Vagina (tissue), 2 donors: ENCODE results near the gene PMEL. TPM values are rescaled to one million over a fixed set of nuclear protein-coding genes. Genes with fewer than 3 reads are reported as not detected.

Experiments used
- DNase-seq, 2 donors: peaks; one replicate each; pipeline ENCODE4 v3.0.0-alpha.2; 2017; ENCODE audit errors: extremely low spot score in 2 of 2
- H3K27ac ChIP-seq: fragments of 200-600 bp; sonication (generic); one replicate; pipeline ENCODE4 v1.5.1; 2019
- H3K27me3 ChIP-seq: fragments of 200-600 bp; sonication (generic); one replicate; pipeline ENCODE4 v1.5.1; 2019
- H3K36me3 ChIP-seq, 2 donors: fragments of 200-600 bp; sonication (generic); one replicate each; pipeline ENCODE4 v1.5.1; 2017 to 2019
- H3K4me1 ChIP-seq: fragments of 200-600 bp; sonication (generic); one replicate; pipeline ENCODE4 v1.5.1; 2019
- H3K4me3 ChIP-seq, 2 donors: fragments of 200-600 bp; sonication (generic); 1 replicate in 1 of 2; 2 replicates in 1 of 2; pipeline ENCODE4 v1.5.1; 2016 to 2019
- H3K9me3 ChIP-seq: fragments of 200-600 bp; sonication (generic); one replicate; pipeline ENCODE4 v1.5.1; 2019
- POLR2A ChIP-seq, 2 donors: fragments of 450-650 bp; IDR thresholded peaks; one replicate each; pipeline ENCODE4 v1.6.1; 2017; ENCODE audit warnings: antibody characterized with exemption in 2 of 2, mild to moderate bottlenecking in 2 of 2, moderate library complexity in 2 of 2
- POLR2AphosphoS5 ChIP-seq, 2 donors: sonication (generic); formaldehyde crosslinking; IDR thresholded peaks; one replicate each; pipeline ENCODE4 v1.9.0; 2017; ENCODE audit warnings: antibody characterized with exemption in 2 of 2, mild to moderate bottlenecking in 2 of 2, low read depth in 1 of 2; ENCODE audit not compliant: insufficient read depth in 1 of 2
- intact Hi-C: fragments of 100-400 bp; cut with DNase I; formaldehyde crosslinking; loops from one replicate; pipeline ENCODE4 v1.15.1; 2023
- total RNA-seq: library from RNA; depleted of rRNA; stranded (reverse); fragments of >200 nt; gene quantifications from one replicate; pipeline ENCODE4 v1.2.3, GENCODE V29; 2016
- TF ChIP-seq, protein P1 (sequence below), 3 experiments: fragments of 450-650 bp in 2 of 3; fragments of 200-600 bp in 1 of 3; sonication (generic) in 1 of 3; IDR thresholded peaks; one replicate each; pipeline ENCODE4 v1.5.1; 2017 to 2019; ENCODE audit warnings: antibody characterized with exemption in 3 of 3, mild to moderate bottlenecking in 2 of 3, moderate library complexity in 2 of 3

The PMEL gene
- total RNA-seq, 1 donor from 2014 or later = 1.2 TPM

DNA sequence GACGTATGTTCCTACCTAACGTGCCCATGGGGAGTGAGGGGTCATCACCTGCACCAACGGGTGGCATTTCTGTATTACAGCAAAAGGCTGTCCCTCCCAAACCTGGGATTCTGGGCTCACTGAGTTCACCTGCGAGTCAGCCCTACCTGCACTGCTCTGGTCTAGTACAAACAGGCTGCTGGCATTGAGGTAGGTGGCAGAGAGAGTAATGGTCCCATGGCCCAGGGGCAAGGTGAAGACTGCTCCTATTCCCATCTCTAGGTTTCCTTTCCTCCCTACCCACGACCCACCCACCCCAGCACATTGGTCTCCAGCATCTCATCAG, 31.7 kb upstream of the PMEL start:
- DNase-seq = no peak
- TF ChIP-seq POLR2AphosphoS5 (IDR thresholded peaks at IDR 0.05; ENCODE audit: insufficient read depth in 1 of 2, low read depth in 1 of 2) (no peak), POLR2A (IDR thresholded peaks at IDR 0.05) (no peak)
- TF ChIP-seq, protein P1, sequence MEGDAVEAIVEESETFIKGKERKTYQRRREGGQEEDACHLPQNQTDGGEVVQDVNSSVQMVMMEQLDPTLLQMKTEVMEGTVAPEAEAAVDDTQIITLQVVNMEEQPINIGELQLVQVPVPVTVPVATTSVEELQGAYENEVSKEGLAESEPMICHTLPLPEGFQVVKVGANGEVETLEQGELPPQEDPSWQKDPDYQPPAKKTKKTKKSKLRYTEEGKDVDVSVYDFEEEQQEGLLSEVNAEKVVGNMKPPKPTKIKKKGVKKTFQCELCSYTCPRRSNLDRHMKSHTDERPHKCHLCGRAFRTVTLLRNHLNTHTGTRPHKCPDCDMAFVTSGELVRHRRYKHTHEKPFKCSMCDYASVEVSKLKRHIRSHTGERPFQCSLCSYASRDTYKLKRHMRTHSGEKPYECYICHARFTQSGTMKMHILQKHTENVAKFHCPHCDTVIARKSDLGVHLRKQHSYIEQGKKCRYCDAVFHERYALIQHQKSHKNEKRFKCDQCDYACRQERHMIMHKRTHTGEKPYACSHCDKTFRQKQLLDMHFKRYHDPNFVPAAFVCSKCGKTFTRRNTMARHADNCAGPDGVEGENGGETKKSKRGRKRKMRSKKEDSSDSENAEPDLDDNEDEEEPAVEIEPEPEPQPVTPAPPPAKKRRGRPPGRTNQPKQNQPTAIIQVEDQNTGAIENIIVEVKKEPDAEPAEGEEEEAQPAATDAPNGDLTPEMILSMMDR (IDR thresholded peaks at IDR 0.05) = no peak
- intact Hi-C loops = loop anchor here (2.0 kb wide), 1 partner anchor 43 kb away; the partner anchor contains the start of gene RPS26
- peak overlapping the region; percentile 65 to 68 for H3K4me3 ChIP-seq
- no peaks in the 10 kb centered on the region for H3K9me3 ChIP-seq
- H3K27ac ChIP-seq = peak overlapping the region; percentile 76
- peaks cover 16% of the 10 kb centered on the region for H3K4me1 ChIP-seq
- H3K36me3 ChIP-seq = peaks cover 0 to 23% of the 10 kb centered on the region in 2 donors
- no peaks in the 10 kb centered on the region for H3K27me3 ChIP-seq

DNA sequence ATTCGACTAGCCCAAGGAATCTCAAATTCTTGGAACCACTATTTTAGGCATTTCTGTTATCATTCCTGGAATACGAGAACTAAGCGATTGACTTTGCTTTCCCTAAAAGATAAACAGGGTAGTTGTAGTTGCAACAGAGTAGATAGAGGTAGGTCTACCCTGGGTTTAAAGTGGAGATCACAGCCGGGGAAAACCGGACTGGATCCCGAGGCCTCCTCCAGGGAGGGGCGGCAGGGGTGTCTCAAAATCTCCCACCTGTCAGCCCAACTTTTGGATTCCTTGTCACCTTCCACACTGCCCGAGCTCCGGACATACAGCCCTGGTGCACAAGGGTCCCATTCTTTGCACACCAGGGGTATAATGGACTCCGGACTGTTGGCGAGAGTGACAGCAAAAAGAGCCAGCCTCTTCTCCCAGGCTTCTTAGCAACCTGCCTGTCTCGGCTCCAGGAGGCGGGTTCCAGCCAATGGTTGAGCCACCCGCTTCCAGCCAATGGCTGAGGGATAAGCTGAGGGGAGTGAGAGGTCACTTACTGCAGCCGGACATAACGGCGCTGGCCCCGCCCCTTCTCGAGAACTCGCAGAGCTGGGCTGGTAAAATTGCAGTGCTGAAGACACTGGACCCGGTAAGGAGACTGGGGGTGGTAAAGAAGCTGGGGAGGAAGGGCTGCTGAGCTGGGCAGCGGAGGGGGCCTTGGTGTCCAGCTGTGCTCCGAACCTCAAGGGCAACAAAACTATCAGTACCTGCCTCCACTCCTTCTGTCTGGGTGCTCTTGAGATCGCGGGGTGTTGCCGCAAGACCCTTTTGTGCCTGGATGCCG, 31.1 kb upstream of the PMEL start, which contains the start of gene SUOX:
Gene SUOX, plus strand, starts transcription at position 562 of the 820 bp plus-strand sequence. CDS start 4,946 bp downstream, outside the sequence.
- H3K4me1 ChIP-seq = peaks cover 16% of the 10 kb centered on the region
- peak within 1 kb of the TSS; percentile 65 to 68 for H3K4me3 ChIP-seq
- intact Hi-C loops = loop anchor here (2.0 kb wide), 1 partner anchor 44 kb away; the partner anchor contains the start of gene RPS26
- DNase-seq = peak in 1 of 2 donors; percentile 99
- peaks cover 0 to 29% of the 10 kb centered on the region in 2 donors for H3K36me3 ChIP-seq
- peak; percentile 80 to 88 for TF ChIP-seq POLR2AphosphoS5 (IDR thresholded peaks at IDR 0.05; ENCODE audit: insufficient read depth in 1 of 2, low read depth in 1 of 2)
- TF ChIP-seq, protein P1 (IDR thresholded peaks at IDR 0.05) = no peak
- H3K9me3 ChIP-seq = no peaks in the 10 kb centered on the region
- H3K27me3 ChIP-seq = no peaks in the 10 kb centered on the region
- H3K27ac ChIP-seq = peak within 1 kb of the TSS; percentile 76

DNA sequence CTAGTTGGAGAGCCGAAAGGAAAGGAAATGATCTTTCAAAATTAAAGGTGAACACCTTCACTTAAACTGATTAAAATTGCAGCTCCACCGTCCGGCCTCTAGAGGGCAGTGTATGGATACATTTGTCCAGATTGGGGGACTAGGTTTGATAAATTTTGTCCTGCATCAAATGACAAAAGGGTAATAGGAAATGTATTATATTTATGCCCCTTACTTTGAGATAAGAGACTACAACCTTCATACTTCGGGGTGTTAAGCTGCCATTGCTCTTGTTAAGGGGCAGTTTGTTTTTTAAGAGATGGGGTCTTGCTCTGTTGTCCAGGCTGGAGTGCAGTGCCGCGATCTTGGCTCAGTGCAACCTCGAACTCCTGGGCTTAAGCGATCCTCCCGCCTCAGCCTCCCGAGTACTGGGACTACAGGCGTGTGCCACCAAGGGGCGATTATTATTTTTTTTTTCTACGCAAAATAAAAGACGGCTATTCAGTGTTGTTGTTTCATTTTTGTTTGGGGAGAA, 30.4 kb upstream of the PMEL start:
- DNase-seq = no peak
- TF ChIP-seq POLR2A (IDR thresholded peaks at IDR 0.05) (no peak), POLR2AphosphoS5 (IDR thresholded peaks at IDR 0.05; ENCODE audit: insufficient read depth in 1 of 2, low read depth in 1 of 2) (peak in 1 of 2 donors; percentile 52)
- TF ChIP-seq, protein P1 (IDR thresholded peaks at IDR 0.05) = peak; percentile 55 to 71 (median 57)
- H3K36me3 ChIP-seq = peaks cover 0 to 36% of the 10 kb centered on the region in 2 donors
- no peaks in the 10 kb centered on the region for H3K9me3 ChIP-seq
- peak overlapping the region; percentile 76 for H3K27ac ChIP-seq
- peaks cover 16% of the 10 kb centered on the region for H3K4me1 ChIP-seq
- H3K27me3 ChIP-seq = no peaks in the 10 kb centered on the region
- H3K4me3 ChIP-seq = peak overlapping the region; percentile 65 to 68
- intact Hi-C loops = loop anchor here (2.0 kb wide), 1 partner anchor 45 kb away; the partner anchor contains the start of gene RPS26

DNA sequence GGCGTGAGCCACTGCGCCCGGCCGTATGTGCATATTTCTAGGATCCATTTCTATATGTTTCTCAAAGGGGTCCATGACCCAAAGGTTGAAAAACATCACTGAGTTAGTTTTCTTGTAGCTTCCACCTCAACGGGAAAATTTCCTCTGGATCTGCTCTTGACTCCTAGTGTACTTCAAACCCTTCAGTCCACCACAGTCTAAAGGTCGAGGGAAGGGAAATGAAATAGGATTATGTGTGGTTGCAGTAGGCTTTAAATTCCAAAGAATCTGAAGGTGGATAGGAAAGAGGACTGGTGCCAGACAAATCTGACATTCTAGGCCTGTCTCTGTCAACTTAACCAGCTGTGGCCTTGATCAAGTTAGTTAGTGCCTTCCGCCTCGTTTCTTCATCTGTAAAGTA, 29.5 kb upstream of the PMEL start:
- peaks cover 16% of the 10 kb centered on the region for H3K4me1 ChIP-seq
- no peaks in the 10 kb centered on the region for H3K27me3 ChIP-seq
- H3K4me3 ChIP-seq = no peak overlapping the region
- no peaks in the 10 kb centered on the region for H3K9me3 ChIP-seq
- H3K27ac ChIP-seq = no peak overlapping the region
- TF ChIP-seq POLR2A (IDR thresholded peaks at IDR 0.05) (no peak), POLR2AphosphoS5 (IDR thresholded peaks at IDR 0.05; ENCODE audit: insufficient read depth in 1 of 2, low read depth in 1 of 2) (no peak)
- TF ChIP-seq, protein P1 (IDR thresholded peaks at IDR 0.05) = no peak
- intact Hi-C loops = no loop called here
- no peak for DNase-seq
- peaks cover 0 to 45% of the 10 kb centered on the region in 2 donors for H3K36me3 ChIP-seq
